HCT116 (cell line): ENCODE data around the gene PAMR1. TPM values are rescaled to one million over a fixed set of nuclear protein-coding genes. Genes with fewer than 3 reads are reported as not detected.

Source experiments
- ATAC-seq: fragments of 200-7000 bp; cut with Tn5 transposase; 2 replicates; pipeline ENCODE4 v1.9.1; 2020; ENCODE audit warnings: mild to moderate bottlenecking, moderate library complexity
- BruUV-seq: library from RNA; stranded (reverse); fragments of 400-500 nt; replicated peaks from 2 replicates; lab custom pipeline; 2021; lab: Mats Ljungman, UMichigan
- CTCF ChIA-PET: fragments of 300-600 bp; sonication (Branson Sonifier 250); formaldehyde crosslinking; loops from one replicate; lab custom pipeline; 2021; ENCODE audit warnings: antibody characterized with exemption; lab: Charles Lee
- POLR2A ChIA-PET: fragments of 300-600, 350-600 bp; sonication (Branson Sonifier 250); formaldehyde crosslinking; loops from one replicate; lab custom pipeline; 2021; ENCODE audit warnings: antibody characterized with exemption; lab: Charles Lee
- RAD21 ChIA-PET, 2 experiments: fragments of 300-600 bp; sonication (Branson Sonifier 250); formaldehyde crosslinking; loops; one replicate each; lab custom pipeline; 2023; ENCODE audit warnings: low total read pairs in 2 of 2; ENCODE audit not compliant: uncharacterized antibody in 2 of 2, unreplicated experiment in 2 of 2, low non-redundant PET in 1 of 2; lab: Charles Lee
- DNase-seq: peaks from one replicate; pipeline ENCODE4 v3.0.0-alpha.2; 2010; ENCODE audit warnings: low read depth, low spot score
- H2AFZ ChIP-seq: fragments of 200-600 bp; shearing (Covaris generic), sonication (generic); 2 replicates; pipeline ENCODE4 v1.6.1; 2017; ENCODE audit warnings: low read depth, mixed run types, mixed read lengths, antibody characterized with exemption, low read length; ENCODE audit not compliant: poor library complexity, severe bottlenecking
- H3K27ac ChIP-seq: 2 replicates; pipeline ENCODE4 v1.5.1; 2012; ENCODE audit warnings: low read depth, low read length
- H3K27me3 ChIP-seq: fragments of 200-600 bp; sonication (generic); 2 replicates; pipeline ENCODE4 v1.6.1; 2016; ENCODE audit warnings: mixed run types, low read length, mixed read lengths; ENCODE audit not compliant: insufficient read depth
- H3K36me3 ChIP-seq, 2 experiments: fragments of 200-500 bp in 1 of 2; fragments of 200-600 bp in 1 of 2; sonication (Bioruptor generic) in 1 of 2; sonication (generic) in 1 of 2; 2 replicates each; pipeline versions ENCODE4 v1.5.1 to v1.6.1; 2014 to 2016; ENCODE audit warnings: low read length in 2 of 2, inconsistent platforms in 1 of 2, mixed read lengths in 1 of 2, mixed run types in 1 of 2; ENCODE audit not compliant: insufficient read depth in 2 of 2, control insufficient read depth in 1 of 2
- H3K4me1 ChIP-seq, 2 experiments: fragments of 200-600 bp in 1 of 2; sonication (generic) in 1 of 2; 2 replicates each; pipeline versions ENCODE4 v1.5.1 to v1.6.1; 2012 to 2017; ENCODE audit warnings: low read length in 2 of 2, inconsistent platforms in 1 of 2, mild to moderate bottlenecking in 1 of 2, mixed read lengths in 1 of 2, mixed run types in 1 of 2, moderate library complexity in 1 of 2; ENCODE audit not compliant: insufficient read depth in 2 of 2, control insufficient read depth in 1 of 2
- H3K4me2 ChIP-seq: fragments of 200-600 bp; sonication (generic); 2 replicates; pipeline ENCODE4 v1.6.1; 2017; ENCODE audit warnings: mixed run types, low read length, mixed read lengths
- H3K4me3 ChIP-seq, 2 experiments: fragments of 200-600 bp in 1 of 2; sonication (generic) in 1 of 2; replicated peaks in 1 of 2; 2 replicates each; pipeline ENCODE4 v1.5.1; 2011 to 2016; ENCODE audit warnings: low read length in 2 of 2, control low read depth in 1 of 2, low read depth in 1 of 2, mild to moderate bottlenecking in 1 of 2, mixed read lengths in 1 of 2, mixed run types in 1 of 2
- H3K79me2 ChIP-seq: fragments of 200-600 bp; sonication (generic); 2 replicates; pipeline ENCODE4 v1.6.1; 2017; ENCODE audit warnings: mild to moderate bottlenecking, mixed run types, low read length, moderate library complexity, mixed read lengths; ENCODE audit not compliant: insufficient read depth
- H3K9ac ChIP-seq: fragments of 200-600 bp; sonication (generic); 2 replicates; pipeline ENCODE4 v1.6.1; 2016; ENCODE audit warnings: low read length, mixed read lengths
- H3K9me2 ChIP-seq: fragments of 200-600 bp; sonication (generic), shearing (Covaris generic); 2 replicates; pipeline ENCODE4 v1.6.1; 2017; ENCODE audit warnings: mixed run types, mild to moderate bottlenecking, moderate library complexity; ENCODE audit not compliant: insufficient read depth
- H3K9me3 ChIP-seq, 2 experiments: fragments of 200-500 bp in 1 of 2; fragments of 200-600 bp in 1 of 2; sonication (Bioruptor generic) in 1 of 2; sonication (generic) in 1 of 2; 2 replicates each; pipeline ENCODE4 v1.6.1; 2014 to 2017; ENCODE audit warnings: low read length in 2 of 2, mixed read lengths in 2 of 2, inconsistent platforms in 1 of 2, low read depth in 1 of 2, mild to moderate bottlenecking in 1 of 2, mixed run types in 1 of 2, moderate library complexity in 1 of 2; ENCODE audit not compliant: control insufficient read depth in 1 of 2, insufficient read depth in 1 of 2
- H4K20me1 ChIP-seq: fragments of 200-600 bp; sonication (generic), shearing (Covaris generic); 2 replicates; pipeline ENCODE4 v1.6.1; 2017; ENCODE audit warnings: mixed run types, mild to moderate bottlenecking, moderate library complexity; ENCODE audit not compliant: insufficient read depth
- EZH2 ChIP-seq: fragments of 200-600 bp; sonication (generic); IDR thresholded peaks from 2 replicates; pipeline ENCODE4 v1.6.1; 2017; ENCODE audit warnings: antibody characterized with exemption, mixed run types
- FOSL1 ChIP-seq: IDR thresholded peaks from 2 replicates; pipeline ENCODE4 v1.6.1; 2012; ENCODE audit warnings: low read depth
- POLR2AphosphoS5 ChIP-seq: IDR thresholded peaks from 2 replicates; pipeline ENCODE4 v1.6.1; 2011; ENCODE audit warnings: mild to moderate bottlenecking, low read depth, low read length, moderate library complexity
- RAD21 ChIP-seq: IDR thresholded peaks from 2 replicates; pipeline ENCODE4 v1.6.1; 2012; ENCODE audit warnings: low read depth, mild to moderate bottlenecking
- SP1 ChIP-seq: IDR thresholded peaks from 2 replicates; pipeline ENCODE4 v1.6.1; 2012; ENCODE audit warnings: low read depth
- YY1 ChIP-seq: IDR thresholded peaks from 2 replicates; pipeline ENCODE4 v1.6.1; 2011; ENCODE audit warnings: low read length, low read depth, moderate library complexity, mild to moderate bottlenecking; ENCODE audit not compliant: insufficient replicate concordance; ENCODE audit errors: extremely low read depth
- ZNF274 ChIP-seq: fragments of 200-500 bp; sonication (Bioruptor generic); IDR thresholded peaks from 2 replicates; pipeline ENCODE4 v1.6.1; 2014; ENCODE audit warnings: mild to moderate bottlenecking, low read depth, low read length, inconsistent platforms
- intact Hi-C: fragments of 100-400 bp; cut with micrococcal nuclease; formaldehyde crosslinking; loops from 2 replicates; pipeline ENCODE4 v1.10.0; 2022
- total RNA-seq: library from RNA; stranded (reverse); gene quantifications from one replicate; pipeline ENCODE4 v1.2.1, GENCODE V29; 2021; ENCODE audit not compliant: unreplicated experiment

The PAMR1 gene
- total RNA-seq, 1 experiment from 2014 or later, result not detected

DNA sequence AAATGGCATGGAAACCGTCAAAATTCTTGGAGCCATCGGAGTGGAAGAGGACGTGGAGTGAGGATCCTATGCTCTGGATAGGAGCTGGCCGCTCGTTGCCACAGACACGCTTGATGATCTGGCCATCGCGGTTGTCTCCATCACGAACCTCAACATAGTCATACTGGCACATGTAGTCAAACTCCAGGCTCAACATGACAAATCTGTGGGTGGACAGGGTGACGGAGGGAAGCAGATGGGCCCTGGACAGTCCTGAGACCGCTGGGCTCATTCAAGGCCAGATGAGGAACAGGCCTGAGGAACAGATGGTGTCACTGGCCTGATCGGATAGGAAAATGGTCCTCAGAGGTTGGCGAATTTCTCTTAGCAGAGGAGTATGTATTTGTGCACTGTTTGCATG is 54.8 kb downstream of the PAMR1 start:
- no peaks in the 10 kb centered on the region for H3K9me2 ChIP-seq
- no peak overlapping the region for H3K27ac ChIP-seq
- H4K20me1 ChIP-seq, result no peaks in the 10 kb centered on the region
- DNase-seq (no peak), ATAC-seq (no peak)
- no peak overlapping the region for H3K4me2 ChIP-seq
- TF ChIP-seq RAD21 (no peak), EZH2 (no peak), YY1 (no peak), POLR2AphosphoS5 (no peak), SP1 (no peak), FOSL1 (no peak)
- no peak overlapping the region for H2AFZ ChIP-seq
- ChIA-PET POLR2A (no interaction called here), RAD21 (no interaction called here), CTCF (no interaction called here)
- H3K36me3 ChIP-seq, result no peaks in the 10 kb centered on the region
- intact Hi-C loops, result no loop called here
- H3K4me3 ChIP-seq, result no peak overlapping the region
- BruUV-seq, result no TSS peak
- peaks cover 4% of the 10 kb centered on the region; the same call in 1 of the 2 replicates for H3K27me3 ChIP-seq
- H3K79me2 ChIP-seq, result no peaks in the 10 kb centered on the region
- no peaks in the 10 kb centered on the region for H3K4me1 ChIP-seq
- no peak overlapping the region for H3K9ac ChIP-seq
- H3K9me3 ChIP-seq, result no peaks in the 10 kb centered on the region

DNA sequence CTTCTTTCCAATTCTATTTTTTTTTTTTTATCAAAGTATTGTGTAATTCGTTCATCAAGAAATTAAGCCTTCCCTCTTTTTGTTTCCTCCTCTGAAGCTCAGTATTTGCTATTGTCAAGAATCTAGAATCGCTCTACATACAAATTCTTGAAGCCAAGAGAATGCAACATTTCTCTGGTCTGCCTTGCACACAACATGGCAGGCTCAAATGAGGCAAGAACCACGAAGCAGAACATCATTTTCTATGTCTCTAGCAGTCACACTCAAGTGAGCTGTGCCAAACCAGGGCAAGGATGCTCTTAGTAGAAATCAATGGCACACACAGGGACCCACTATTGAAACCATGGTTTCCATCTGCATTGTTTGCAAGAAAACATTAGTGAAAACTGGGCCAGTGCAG is 59.4 kb downstream of the PAMR1 start:
- BruUV-seq, result no TSS peak
- POLR2A ChIA-PET, result no interaction called here
- H4K20me1 ChIP-seq, result no peaks in the 10 kb centered on the region
- no peaks in the 10 kb centered on the region for H3K9me3 ChIP-seq
- H2AFZ ChIP-seq, result no peak overlapping the region
- no peak overlapping the region for H3K4me3 ChIP-seq
- intact Hi-C loops, result no loop called here
- H3K9me2 ChIP-seq, result no peaks in the 10 kb centered on the region
- CTCF ChIA-PET, result no interaction called here
- DNase-seq (no peak), ATAC-seq (no peak)
- H3K79me2 ChIP-seq, result no peaks in the 10 kb centered on the region
- RAD21 ChIA-PET, result no interaction called here
- H3K36me3 ChIP-seq, result no peaks in the 10 kb centered on the region
- no peak overlapping the region for H3K27ac ChIP-seq
- no peaks in the 10 kb centered on the region for H3K4me1 ChIP-seq
- no peak for TF ChIP-seq ZNF274
- peaks cover 15% of the 10 kb centered on the region for H3K27me3 ChIP-seq
- no peak overlapping the region for H3K4me2 ChIP-seq
- no peak overlapping the region for H3K9ac ChIP-seq
